Esophagus squamous epithelium (tissue), 4 donors: ENCODE data around the gene SPOCK1.

Source experiments
- POLR2A ChIP-seq, 4 donors: fragments of 450-650 bp; IDR thresholded peaks; one replicate each; pipeline ENCODE4 v1.6.1; 2017; ENCODE audit warnings: antibody characterized with exemption in 4 of 4, mild to moderate bottlenecking in 4 of 4, moderate library complexity in 3 of 4
- TF ChIP-seq, protein P1 (sequence below), 6 experiments: fragments of 450-650 bp in 4 of 6; fragments of 200-600 bp in 2 of 6; sonication (generic) in 2 of 6; IDR thresholded peaks; one replicate each; pipeline ENCODE4 v1.5.1; 2016 to 2019; ENCODE audit warnings: antibody characterized with exemption in 6 of 6, mild to moderate bottlenecking in 4 of 6, moderate library complexity in 4 of 6

DNA sequence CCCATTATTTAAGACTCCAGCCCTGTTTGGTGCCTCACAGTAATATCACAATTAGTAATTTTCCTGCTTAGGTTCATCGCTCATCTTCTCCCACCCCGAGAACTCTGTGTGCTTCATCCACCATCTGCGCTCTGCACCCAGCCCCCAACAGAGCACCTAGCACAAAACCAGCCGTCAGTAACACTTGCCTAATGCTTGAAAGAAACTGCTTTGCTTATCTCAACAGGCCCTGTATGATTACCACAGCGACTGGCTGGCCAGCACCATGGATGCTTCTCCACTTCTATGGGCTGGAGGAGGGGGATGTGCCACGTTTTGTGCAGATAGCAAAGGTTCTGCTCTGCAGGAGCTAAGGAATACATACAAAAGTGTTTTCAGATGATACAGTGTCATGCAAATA, 166.8 kb downstream of the SPOCK1 start:
- TF ChIP-seq, protein P1, sequence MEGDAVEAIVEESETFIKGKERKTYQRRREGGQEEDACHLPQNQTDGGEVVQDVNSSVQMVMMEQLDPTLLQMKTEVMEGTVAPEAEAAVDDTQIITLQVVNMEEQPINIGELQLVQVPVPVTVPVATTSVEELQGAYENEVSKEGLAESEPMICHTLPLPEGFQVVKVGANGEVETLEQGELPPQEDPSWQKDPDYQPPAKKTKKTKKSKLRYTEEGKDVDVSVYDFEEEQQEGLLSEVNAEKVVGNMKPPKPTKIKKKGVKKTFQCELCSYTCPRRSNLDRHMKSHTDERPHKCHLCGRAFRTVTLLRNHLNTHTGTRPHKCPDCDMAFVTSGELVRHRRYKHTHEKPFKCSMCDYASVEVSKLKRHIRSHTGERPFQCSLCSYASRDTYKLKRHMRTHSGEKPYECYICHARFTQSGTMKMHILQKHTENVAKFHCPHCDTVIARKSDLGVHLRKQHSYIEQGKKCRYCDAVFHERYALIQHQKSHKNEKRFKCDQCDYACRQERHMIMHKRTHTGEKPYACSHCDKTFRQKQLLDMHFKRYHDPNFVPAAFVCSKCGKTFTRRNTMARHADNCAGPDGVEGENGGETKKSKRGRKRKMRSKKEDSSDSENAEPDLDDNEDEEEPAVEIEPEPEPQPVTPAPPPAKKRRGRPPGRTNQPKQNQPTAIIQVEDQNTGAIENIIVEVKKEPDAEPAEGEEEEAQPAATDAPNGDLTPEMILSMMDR (IDR thresholded peaks at IDR 0.05) = no peak
- TF ChIP-seq POLR2A (IDR thresholded peaks at IDR 0.05) = no peak
